Right lobe of liver (tissue), 4 donors: ENCODE data around the gene CD177.

Source experiments
- POLR2A ChIP-seq: fragments of 450-650 bp; IDR thresholded peaks from one replicate; pipeline ENCODE4 v1.6.1; 2017; ENCODE audit warnings: antibody characterized with exemption, mild to moderate bottlenecking
- TF ChIP-seq, protein P1 (sequence below), 4 donors: fragments of 200-600 bp in 3 of 4; fragments of 450-650 bp in 1 of 4; IDR thresholded peaks; one replicate each; pipeline versions ENCODE4 v1.5.1 to v1.8.0; 2016 to 2022; ENCODE audit warnings: antibody characterized with exemption in 4 of 4, mild to moderate bottlenecking in 2 of 4
- donor health status: DM: no; HTN: no; CAD: no.
- donor health status: DM: no; HTN: no; CAD: no.
- donor health status: DM: no; HTN: yes; CAD: no.

DNA sequence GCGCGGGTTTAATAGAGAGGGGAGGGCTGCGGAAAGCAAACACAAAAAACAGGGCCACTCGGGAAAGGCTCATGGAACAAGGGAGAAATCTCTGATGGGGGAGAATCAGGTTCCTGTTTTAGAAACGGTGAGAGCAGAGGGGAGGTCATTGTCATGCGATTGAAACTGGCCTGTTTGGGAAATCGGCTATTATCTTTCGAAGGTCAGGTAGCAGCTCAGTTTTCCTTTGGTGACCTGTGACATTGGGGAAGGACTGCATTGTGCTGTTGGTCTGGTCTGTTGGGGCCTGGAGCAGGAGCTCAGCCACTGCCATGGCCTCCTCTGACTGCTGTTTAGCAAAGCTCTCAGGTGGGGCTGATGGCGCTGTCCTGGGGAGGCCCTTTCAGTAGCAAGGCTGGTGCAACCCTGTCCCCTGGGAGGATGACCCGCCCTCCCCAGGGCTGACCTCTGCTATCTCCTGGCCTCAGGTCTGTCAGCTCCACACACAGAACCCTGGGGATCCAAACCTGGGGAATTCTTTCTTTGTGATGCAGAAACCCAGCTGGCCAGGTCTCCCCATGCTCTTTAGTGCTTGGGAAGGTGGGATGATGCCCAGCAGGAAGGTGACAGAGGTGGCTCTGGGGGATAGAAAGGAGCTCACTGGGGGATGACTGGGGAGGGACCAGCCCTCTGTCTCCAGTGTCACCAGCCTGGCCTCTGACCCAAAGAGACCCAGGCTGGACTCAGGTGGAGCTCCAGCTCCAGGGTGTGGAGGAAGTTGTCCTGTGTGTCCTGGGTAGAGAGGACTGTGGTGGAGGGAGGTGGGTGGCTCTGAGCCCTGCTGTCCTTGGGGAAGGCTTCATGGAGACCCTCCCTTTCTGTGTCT, 21.2 kb upstream of the CD177 start:
- no peak for TF ChIP-seq POLR2A
- TF ChIP-seq, protein P1, sequence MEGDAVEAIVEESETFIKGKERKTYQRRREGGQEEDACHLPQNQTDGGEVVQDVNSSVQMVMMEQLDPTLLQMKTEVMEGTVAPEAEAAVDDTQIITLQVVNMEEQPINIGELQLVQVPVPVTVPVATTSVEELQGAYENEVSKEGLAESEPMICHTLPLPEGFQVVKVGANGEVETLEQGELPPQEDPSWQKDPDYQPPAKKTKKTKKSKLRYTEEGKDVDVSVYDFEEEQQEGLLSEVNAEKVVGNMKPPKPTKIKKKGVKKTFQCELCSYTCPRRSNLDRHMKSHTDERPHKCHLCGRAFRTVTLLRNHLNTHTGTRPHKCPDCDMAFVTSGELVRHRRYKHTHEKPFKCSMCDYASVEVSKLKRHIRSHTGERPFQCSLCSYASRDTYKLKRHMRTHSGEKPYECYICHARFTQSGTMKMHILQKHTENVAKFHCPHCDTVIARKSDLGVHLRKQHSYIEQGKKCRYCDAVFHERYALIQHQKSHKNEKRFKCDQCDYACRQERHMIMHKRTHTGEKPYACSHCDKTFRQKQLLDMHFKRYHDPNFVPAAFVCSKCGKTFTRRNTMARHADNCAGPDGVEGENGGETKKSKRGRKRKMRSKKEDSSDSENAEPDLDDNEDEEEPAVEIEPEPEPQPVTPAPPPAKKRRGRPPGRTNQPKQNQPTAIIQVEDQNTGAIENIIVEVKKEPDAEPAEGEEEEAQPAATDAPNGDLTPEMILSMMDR (IDR thresholded peaks at IDR 0.05): no peak
